ENCODE results near the gene TRIL.

Gene TRIL

GRCh38 chr7:28942168-28942567 lies 16.0 kb downstream of the TRIL start:
- no peaks in the 10 kb centered on the region for H3K4me1 ChIP-seq
- in situ Hi-C loops (cut with MboI; ENCODE audit: low sequenced_read_pairs) = no loop called here

GRCh38 chr7:28941633-28942032 lies 16.5 kb downstream of the TRIL start:
- H3K36me3 ChIP-seq (replicated peaks) = no peaks in the 10 kb centered on the region
- H3K27me3 ChIP-seq (ENCODE audit: low read depth) = 0 out of 2 replicates have a peak, but pooled peaks cover 2% of the 10 kb centered on the region
- DNase-seq (ENCODE audit: low spot score in 2 of 2) = no peak
- H3K4me3 ChIP-seq = no peak overlapping the region
- no peaks in the 10 kb centered on the region for H3K9me3 ChIP-seq
- H3K4me1 ChIP-seq = no peaks in the 10 kb centered on the region
- in situ Hi-C loops (cut with MboI; ENCODE audit: low sequenced_read_pairs) = no loop called here

More at GRCh38 chr7:28942168-28942567, 16.0 kb downstream of the TRIL start:
- H3K9me3 ChIP-seq = no peaks in the 10 kb centered on the region
- no peaks in the 10 kb centered on the region for H3K36me3 ChIP-seq (replicated peaks)
- H3K4me3 ChIP-seq = no peak overlapping the region
- 0 out of 2 replicates have a peak, but pooled peaks cover 2% of the 10 kb centered on the region for H3K27me3 ChIP-seq (ENCODE audit: low read depth)
- DNase-seq (ENCODE audit: low spot score in 2 of 2) = no peak

GRCh38 chr7:28940741-28941384 lies 17.3 kb downstream of the TRIL start:
- Histone ChIP-seq H3K27me3 (ENCODE audit: low read depth) (0 out of 2 replicates have a peak, but pooled peaks cover 2% of the 10 kb centered on the region), H3K4me1 (no peaks in the 10 kb centered on the region), H3K9me3 (no peaks in the 10 kb centered on the region), H3K4me3 (no peak overlapping the region), H3K36me3 (replicated peaks) (no peaks in the 10 kb centered on the region)
- in situ Hi-C loops (cut with MboI; ENCODE audit: low sequenced_read_pairs) = no loop called here
- no peak for DNase-seq (ENCODE audit: low spot score in 2 of 2)

- Histone ChIP-seq H3K4me3 (no peak overlapping the region), H3K36me3 (replicated peaks) (no peaks in the 10 kb centered on the region), H3K4me1 (no peaks in the 10 kb centered on the region), H3K9me3 (no peaks in the 10 kb centered on the region), H3K27me3 (ENCODE audit: low read depth) (no peaks in the 10 kb centered on the region)
- no peak for DNase-seq (ENCODE audit: low spot score in 2 of 2)
- in situ Hi-C loops (cut with MboI; ENCODE audit: low sequenced_read_pairs) = no loop called here
Observed at GRCh38 chr7:28939844-28940544, 18.1 kb downstream of the TRIL start.

- in situ Hi-C loops (cut with MboI; ENCODE audit: low sequenced_read_pairs) = no loop called here
- Histone ChIP-seq H3K36me3 (replicated peaks) (no peaks in the 10 kb centered on the region), H3K4me1 (no peaks in the 10 kb centered on the region), H3K9me3 (no peaks in the 10 kb centered on the region), H3K4me3 (no peak overlapping the region), H3K27me3 (ENCODE audit: low read depth) (no peaks in the 10 kb centered on the region)
- no peak for DNase-seq (ENCODE audit: low spot score in 2 of 2)
Observed at GRCh38 chr7:28939367-28939766, 18.8 kb downstream of the TRIL start.

- no peaks in the 10 kb centered on the region for H3K36me3 ChIP-seq (replicated peaks)
- no peaks in the 10 kb centered on the region for H3K27me3 ChIP-seq (ENCODE audit: low read depth)
- no peaks in the 10 kb centered on the region for H3K9me3 ChIP-seq
- H3K4me3 ChIP-seq = no peak overlapping the region
- peaks cover 11% of the 10 kb centered on the region for H3K4me1 ChIP-seq
- in situ Hi-C loops (cut with MboI; ENCODE audit: low sequenced_read_pairs) = no loop called here
- DNase-seq (ENCODE audit: low spot score in 2 of 2) = no peak
Observed at GRCh38 chr7:28937619-28938018, 20.5 kb downstream of the TRIL start.

GRCh38 chr7:28937103-28937502 lies 21.0 kb downstream of the TRIL start:
- peaks cover 11% of the 10 kb centered on the region for H3K4me1 ChIP-seq
- H3K27me3 ChIP-seq (ENCODE audit: low read depth) = no peaks in the 10 kb centered on the region
- no peaks in the 10 kb centered on the region for H3K36me3 ChIP-seq (replicated peaks)
- no peak overlapping the region for H3K4me3 ChIP-seq
- no peak for DNase-seq (ENCODE audit: low spot score in 2 of 2)
- H3K9me3 ChIP-seq = no peaks in the 10 kb centered on the region
- in situ Hi-C loops (cut with MboI; ENCODE audit: low sequenced_read_pairs) = no loop called here

GRCh38 chr7:28933846-28934320 lies 24.2 kb downstream of the TRIL start:
- Histone ChIP-seq H3K27me3 (ENCODE audit: low read depth) (no peaks in the 10 kb centered on the region), H3K36me3 (replicated peaks) (no peaks in the 10 kb centered on the region), H3K4me1 (peaks cover 11% of the 10 kb centered on the region), H3K9me3 (0 out of 2 replicates have a peak, but pooled peaks cover 3% of the 10 kb centered on the region), H3K4me3 (no peak overlapping the region)
- in situ Hi-C loops (cut with MboI; ENCODE audit: low sequenced_read_pairs) = no loop called here
- peak in 1 of 2 experiments; percentile 12 for DNase-seq (ENCODE audit: low spot score in 2 of 2)

- DNase-seq (ENCODE audit: low spot score in 2 of 2) = no peak
- in situ Hi-C loops (cut with MboI; ENCODE audit: low sequenced_read_pairs) = no loop called here
- Histone ChIP-seq H3K4me3 (no peak overlapping the region), H3K36me3 (replicated peaks) (no peaks in the 10 kb centered on the region), H3K27me3 (ENCODE audit: low read depth) (no peaks in the 10 kb centered on the region), H3K4me1 (peaks cover 13% of the 10 kb centered on the region), H3K9me3 (0 out of 2 replicates have a peak, but pooled peaks cover 3% of the 10 kb centered on the region)
Observed at GRCh38 chr7:28931565-28931964, 26.6 kb downstream of the TRIL start.

- peaks cover 6% of the 10 kb centered on the region for H3K4me1 ChIP-seq
- H3K9me3 ChIP-seq = 0 out of 2 replicates have a peak, but pooled peaks cover 3% of the 10 kb centered on the region
- peak; percentile 75 to 93 for DNase-seq (ENCODE audit: low spot score in 2 of 2)
- H3K4me3 ChIP-seq = peak overlapping the region; percentile 31
- no peaks in the 10 kb centered on the region for H3K36me3 ChIP-seq (replicated peaks)
- in situ Hi-C loops (cut with MboI; ENCODE audit: low sequenced_read_pairs) = loop anchor here (5.0 kb wide), 1 partner anchor 480 kb away; no protein-coding TSS in a partner anchor
- no peaks in the 10 kb centered on the region for H3K27me3 ChIP-seq (ENCODE audit: low read depth)
Observed at GRCh38 chr7:28926871-28927597, 31.1 kb downstream of the TRIL start.

- peak; percentile 80 to 86 for DNase-seq (ENCODE audit: low spot score in 2 of 2)
- in situ Hi-C loops (cut with MboI; ENCODE audit: low sequenced_read_pairs) = loop anchor here (5.0 kb wide), 1 partner anchor 185 kb away; no protein-coding TSS in a partner anchor
- Histone ChIP-seq H3K4me1 (peaks cover 10% of the 10 kb centered on the region), H3K27me3 (ENCODE audit: low read depth) (no peaks in the 10 kb centered on the region), H3K36me3 (replicated peaks) (no peaks in the 10 kb centered on the region), H3K4me3 (no peak overlapping the region), H3K9me3 (no peaks in the 10 kb centered on the region)
Observed at GRCh38 chr7:28922624-28923331, 35.4 kb downstream of the TRIL start.

GRCh38 chr7:28921822-28922221 lies 36.3 kb downstream of the TRIL start:
- in situ Hi-C loops (cut with MboI; ENCODE audit: low sequenced_read_pairs) = loop anchor here (5.0 kb wide), 1 partner anchor 185 kb away; no protein-coding TSS in a partner anchor
- Histone ChIP-seq H3K9me3 (no peaks in the 10 kb centered on the region), H3K4me3 (no peak overlapping the region), H3K27me3 (ENCODE audit: low read depth) (no peaks in the 10 kb centered on the region), H3K36me3 (replicated peaks) (no peaks in the 10 kb centered on the region), H3K4me1 (peaks cover 10% of the 10 kb centered on the region)
- peak; percentile 68 to 72 for DNase-seq (ENCODE audit: low spot score in 2 of 2)

GRCh38 chr7:28920424-28920823 lies 37.7 kb downstream of the TRIL start:
- peaks cover 7% of the 10 kb centered on the region for H3K4me1 ChIP-seq
- no peak overlapping the region for H3K4me3 ChIP-seq
- no peak for DNase-seq (ENCODE audit: low spot score in 2 of 2)
- H3K27me3 ChIP-seq (ENCODE audit: low read depth) = no peaks in the 10 kb centered on the region
- H3K36me3 ChIP-seq (replicated peaks) = no peaks in the 10 kb centered on the region
- in situ Hi-C loops (cut with MboI; ENCODE audit: low sequenced_read_pairs) = loop anchor here (5.0 kb wide), 1 partner anchor 187 kb away; no protein-coding TSS in a partner anchor
- H3K9me3 ChIP-seq = no peaks in the 10 kb centered on the region

Data from HAP-1 (cell line).